HG02588 (cell line): ENCODE data around the gene NDUFAF8.

ENCODE experiments used
- ATAC-seq: cut with Tn5 transposase; IDR thresholded peaks from one replicate; pipeline ENCODE4 v1.9.1; 2021; ENCODE audit warnings: mild to moderate bottlenecking, moderate library complexity; ENCODE audit not compliant: unreplicated experiment

Gene NDUFAF8

GRCh38 chr17:81288715-81289114 lies 49.6 kb downstream of the NDUFAF8 start:
- no peak for ATAC-seq

GRCh38 chr17:81289627-81290026 lies 50.5 kb downstream of the NDUFAF8 start:
- ATAC-seq: no peak

GRCh38 chr17:81290230-81290629 lies 51.1 kb downstream of the NDUFAF8 start:
- no peak for ATAC-seq
